Liver (tissue), 9 donors: ENCODE results near the gene SMIM28. TPM values are rescaled to one million over a fixed set of nuclear protein-coding genes. Genes with fewer than 3 reads are reported as not detected.
"Not testable (repeated sequence)": the region's sequence is repeated elsewhere in the genome, so short reads cannot be mapped to it uniquely, and the experiment has no call there.

Experiments used
- DNase-seq: peaks from one replicate; pipeline ENCODE4 v3.0.0-alpha.2; 2017; ENCODE audit warnings: low spot score
- H3K27ac ChIP-seq, 2 donors: one replicate each; pipeline ENCODE4 v1.7.0; 2013; ENCODE audit warnings: inconsistent platforms in 2 of 2, low read length in 2 of 2, control low read depth in 1 of 2, low read depth in 1 of 2, mild to moderate bottlenecking in 1 of 2
- H3K27me3 ChIP-seq, 4 donors: one replicate each; pipeline versions ENCODE4 v1.6.1 to v1.7.0; 2013; ENCODE audit warnings: low read length in 3 of 4, inconsistent platforms in 1 of 4, mild to moderate bottlenecking in 1 of 4, moderate library complexity in 1 of 4; ENCODE audit not compliant: control insufficient read depth in 4 of 4, insufficient read depth in 4 of 4
- H3K36me3 ChIP-seq, 4 donors: one replicate each; pipeline versions ENCODE4 v1.6.1 to v1.7.0; 2013; ENCODE audit warnings: low read length in 3 of 4, mild to moderate bottlenecking in 3 of 4, low read depth in 1 of 4, moderate library complexity in 1 of 4; ENCODE audit not compliant: control insufficient read depth in 4 of 4, insufficient read depth in 3 of 4
- H3K4me1 ChIP-seq, 4 donors: one replicate each; pipeline versions ENCODE4 v1.6.1 to v1.7.0; 2013; ENCODE audit warnings: low read length in 3 of 4, mild to moderate bottlenecking in 3 of 4, moderate library complexity in 1 of 4; ENCODE audit not compliant: control insufficient read depth in 4 of 4, insufficient read depth in 4 of 4
- H3K4me3 ChIP-seq, 3 donors: one replicate each; pipeline versions ENCODE4 v1.6.1 to v1.7.0; 2013; ENCODE audit warnings: low read length in 3 of 3, control low read depth in 1 of 3, low read depth in 1 of 3, mild to moderate bottlenecking in 1 of 3
- H3K9ac ChIP-seq, 2 donors: one replicate each; pipeline ENCODE4 v1.7.0; 2013; ENCODE audit warnings: low read length in 2 of 2, mild to moderate bottlenecking in 2 of 2, moderate library complexity in 2 of 2, control low read depth in 1 of 2, low read depth in 1 of 2
- H3K9me3 ChIP-seq, 4 donors: one replicate each; pipeline versions ENCODE4 v1.6.1 to v1.7.0; 2013; ENCODE audit warnings: low read length in 3 of 4; ENCODE audit not compliant: control insufficient read depth in 4 of 4
- FOXA1 ChIP-seq: IDR thresholded peaks from 2 replicates; pipeline ENCODE4 v1.6.1; 2016; ENCODE audit warnings: antibody characterized with exemption
- FOXA2 ChIP-seq: IDR thresholded peaks from 2 replicates; pipeline ENCODE4 v1.6.1; 2016; ENCODE audit warnings: antibody characterized with exemption
- GABPA ChIP-seq, 2 donors: IDR thresholded peaks in 1 of 2; conservative IDR thresholded peaks in 1 of 2; 2 replicates each; pipeline ENCODE4 v1.6.1; 2016; ENCODE audit warnings: antibody characterized with exemption in 2 of 2, mild to moderate bottlenecking in 1 of 2, moderate library complexity in 1 of 2
- HNF4G ChIP-seq: IDR thresholded peaks from 2 replicates; pipeline ENCODE4 v1.6.1; 2016; ENCODE audit warnings: antibody characterized with exemption
- JUND ChIP-seq, 2 donors: IDR thresholded peaks; 2 replicates each; pipeline ENCODE4 v1.6.1; 2016; ENCODE audit warnings: antibody characterized with exemption in 2 of 2
- NR2F2 ChIP-seq: IDR thresholded peaks from 2 replicates; pipeline ENCODE4 v1.6.1; 2016; ENCODE audit warnings: antibody characterized with exemption
- RXRA ChIP-seq, 2 donors: IDR thresholded peaks; 2 replicates each; pipeline ENCODE4 v1.6.1; 2017 to 2018; ENCODE audit warnings: antibody characterized with exemption in 2 of 2, mild to moderate bottlenecking in 1 of 2
- TAF1 ChIP-seq: conservative IDR thresholded peaks from 2 replicates; pipeline ENCODE4 v1.6.1; 2016; ENCODE audit warnings: antibody characterized with exemption, mild to moderate bottlenecking
- WGBS: extraction: QIAGEN DNeasy Blood & Tissue Kit; methylation state at CpG from one replicate; pipeline ENCODE4 v1.1.7; 2013; 5-methylcytosine and 5-hydroxymethylcytosine counted together
- polyA plus RNA-seq, 2 donors: library from polyadenylated mRNA; stranded (reverse) in 1 of 2; unstranded in 1 of 2; fragments of 200-250 nt in 1 of 2; fragments of >200 nt in 1 of 2; fragmentation: Nextera tagmentation in 1 of 2; extraction: Ambion mirVana in 1 of 2; gene quantifications; one replicate each; pipeline versions ENCODE4 v1.2.1 to v1.2.3, GENCODE V29; 2013 to 2015
- total RNA-seq, 2 donors: library from RNA; depleted of rRNA; stranded (reverse); fragments of >200 nt; gene quantifications; one replicate each; pipeline ENCODE4 v1.2.3, GENCODE V29; 2014
- TF ChIP-seq, protein P1 (sequence below): IDR thresholded peaks from 2 replicates; pipeline ENCODE4 v1.6.1; 2016; ENCODE audit warnings: antibody characterized with exemption
- TF ChIP-seq, protein P2 (sequence below): IDR thresholded peaks from 2 replicates; pipeline ENCODE4 v1.6.1; 2016; ENCODE audit warnings: antibody characterized with exemption
- TF ChIP-seq, protein P3 (sequence below): IDR thresholded peaks from 2 replicates; pipeline ENCODE4 v1.6.1; 2016; ENCODE audit warnings: antibody characterized with exemption, mild to moderate bottlenecking
- TF ChIP-seq, protein P4 (sequence below): IDR thresholded peaks from 2 replicates; pipeline ENCODE4 v1.6.1; 2016; ENCODE audit warnings: antibody characterized with exemption
- donor health status: healthy.
- donor health status: healthy.
- donor health status: healthy.
- donor health status: healthy.
- donor health status: healthy.

Gene SMIM28
- total and polyA plus RNA-seq, 4 donors = not detected

DNA sequence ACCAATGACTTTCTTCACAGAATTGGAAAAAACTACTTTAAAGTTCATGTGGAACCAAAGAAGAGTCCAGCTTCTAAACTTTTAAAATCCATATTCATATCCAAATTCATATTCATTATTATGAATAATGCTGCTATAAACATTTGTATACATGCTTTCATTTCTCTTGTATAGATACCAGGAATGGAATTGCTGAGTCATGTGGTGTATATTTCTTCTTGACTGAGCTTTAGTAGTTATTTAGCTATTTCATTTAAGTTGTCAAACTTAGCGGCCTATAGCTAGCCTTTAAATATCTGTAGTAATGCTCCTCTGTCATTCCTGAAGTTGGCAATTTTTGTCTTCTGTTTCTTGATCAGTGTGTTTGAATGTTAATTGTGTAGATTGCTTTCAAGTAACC, 19.8 kb upstream of the SMIM28 start (continued):
- TF ChIP-seq, protein P1, sequence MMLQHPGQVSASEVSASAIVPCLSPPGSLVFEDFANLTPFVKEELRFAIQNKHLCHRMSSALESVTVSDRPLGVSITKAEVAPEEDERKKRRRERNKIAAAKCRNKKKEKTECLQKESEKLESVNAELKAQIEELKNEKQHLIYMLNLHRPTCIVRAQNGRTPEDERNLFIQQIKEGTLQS = no peak
- TF ChIP-seq TAF1 (no peak), FOXA1 (no peak), HNF4G (no peak)

DNA sequence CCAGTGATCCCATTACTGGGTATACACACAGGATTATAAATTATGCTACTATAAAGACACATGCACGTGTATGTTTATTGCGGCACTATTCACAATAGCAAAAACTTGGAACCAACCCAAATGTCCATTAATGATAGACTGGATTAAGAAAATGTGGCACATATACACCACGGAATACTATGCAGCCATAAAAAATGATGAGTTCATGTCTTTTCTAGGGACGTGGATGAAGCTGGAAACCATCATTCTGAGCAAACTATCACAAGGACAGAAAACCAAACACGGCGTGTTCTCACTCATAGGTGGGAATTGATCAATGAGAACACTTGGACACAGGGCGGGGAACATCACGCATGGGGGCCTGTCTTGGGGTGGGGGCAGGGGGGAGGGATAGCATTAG, 9.0 kb upstream of the SMIM28 start:
- not testable (repeated sequence) for H3K27ac ChIP-seq, H3K9me3 ChIP-seq, DNase-seq, H3K9ac ChIP-seq, H3K36me3 ChIP-seq, H3K27me3 ChIP-seq, H3K4me3 ChIP-seq
- whole genome bisulfite sequencing = 95% methylated on average over 8 of the region's 8 CpGs
- H3K4me1 ChIP-seq = peaks cover 1 to 11% (median 6%) of the 10 kb centered on the region in 4 donors

DNA sequence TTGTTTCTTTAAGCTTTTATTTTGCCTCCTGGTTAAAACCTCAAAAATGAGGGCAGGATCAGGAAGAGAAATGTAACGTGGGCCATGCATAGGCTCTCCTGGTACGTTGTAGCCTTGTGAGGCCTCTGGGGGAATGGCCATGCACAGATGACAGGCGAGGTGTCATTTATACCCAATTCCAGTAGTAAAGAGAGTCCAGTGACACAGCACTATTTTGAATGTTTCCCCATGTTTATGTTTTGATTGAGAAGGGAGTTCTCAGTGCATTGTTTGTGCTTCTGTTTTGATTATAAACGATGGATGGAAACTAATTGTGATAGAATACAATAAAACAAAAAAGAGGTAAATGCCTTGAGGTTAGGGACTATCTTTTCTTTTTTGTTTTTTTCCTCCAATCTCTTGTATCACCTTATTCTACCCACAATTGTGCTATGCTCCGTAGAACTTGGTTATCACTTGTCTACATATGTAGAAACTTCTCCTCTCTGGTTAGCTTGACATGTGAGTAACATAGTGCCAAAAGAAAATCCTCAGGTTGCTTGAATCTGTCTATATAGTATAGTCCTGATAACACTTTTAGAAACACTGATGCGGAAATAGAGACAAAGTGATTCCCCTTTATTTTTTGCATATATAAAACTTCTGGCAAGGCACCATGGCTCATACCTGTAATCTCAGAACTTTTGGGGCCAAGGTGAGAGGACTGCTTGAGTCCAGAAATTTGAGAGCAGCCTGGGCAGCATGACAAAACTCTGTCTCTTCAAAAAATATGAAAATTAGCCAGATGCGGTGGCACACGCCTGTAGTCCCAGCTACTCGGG, 6.9 kb upstream of the SMIM28 start:
- H3K9ac ChIP-seq = no peak overlapping the region
- H3K27me3 ChIP-seq = no peaks in the 10 kb centered on the region
- WGBS = 70% methylated on average over 9 of the region's 9 CpGs
- H3K4me1 ChIP-seq = peaks cover 1 to 11% (median 6%) of the 10 kb centered on the region in 4 donors
- TF ChIP-seq HNF4G (no peak), FOXA2 (no peak), NR2F2 (no peak), JUND (IDR thresholded peaks at IDR 0.05) (no peak), GABPA (IDR thresholded peaks at IDR 0.05 in 1 of 2, conservative IDR thresholded peaks at IDR 0.05 in 1 of 2) (no peak), TAF1 (no peak), RXRA (IDR thresholded peaks at IDR 0.05) (no peak)
- TF ChIP-seq, protein P2, sequence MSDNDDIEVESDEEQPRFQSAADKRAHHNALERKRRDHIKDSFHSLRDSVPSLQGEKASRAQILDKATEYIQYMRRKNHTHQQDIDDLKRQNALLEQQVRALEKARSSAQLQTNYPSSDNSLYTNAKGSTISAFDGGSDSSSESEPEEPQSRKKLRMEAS = no peak
- TF ChIP-seq, protein P3, sequence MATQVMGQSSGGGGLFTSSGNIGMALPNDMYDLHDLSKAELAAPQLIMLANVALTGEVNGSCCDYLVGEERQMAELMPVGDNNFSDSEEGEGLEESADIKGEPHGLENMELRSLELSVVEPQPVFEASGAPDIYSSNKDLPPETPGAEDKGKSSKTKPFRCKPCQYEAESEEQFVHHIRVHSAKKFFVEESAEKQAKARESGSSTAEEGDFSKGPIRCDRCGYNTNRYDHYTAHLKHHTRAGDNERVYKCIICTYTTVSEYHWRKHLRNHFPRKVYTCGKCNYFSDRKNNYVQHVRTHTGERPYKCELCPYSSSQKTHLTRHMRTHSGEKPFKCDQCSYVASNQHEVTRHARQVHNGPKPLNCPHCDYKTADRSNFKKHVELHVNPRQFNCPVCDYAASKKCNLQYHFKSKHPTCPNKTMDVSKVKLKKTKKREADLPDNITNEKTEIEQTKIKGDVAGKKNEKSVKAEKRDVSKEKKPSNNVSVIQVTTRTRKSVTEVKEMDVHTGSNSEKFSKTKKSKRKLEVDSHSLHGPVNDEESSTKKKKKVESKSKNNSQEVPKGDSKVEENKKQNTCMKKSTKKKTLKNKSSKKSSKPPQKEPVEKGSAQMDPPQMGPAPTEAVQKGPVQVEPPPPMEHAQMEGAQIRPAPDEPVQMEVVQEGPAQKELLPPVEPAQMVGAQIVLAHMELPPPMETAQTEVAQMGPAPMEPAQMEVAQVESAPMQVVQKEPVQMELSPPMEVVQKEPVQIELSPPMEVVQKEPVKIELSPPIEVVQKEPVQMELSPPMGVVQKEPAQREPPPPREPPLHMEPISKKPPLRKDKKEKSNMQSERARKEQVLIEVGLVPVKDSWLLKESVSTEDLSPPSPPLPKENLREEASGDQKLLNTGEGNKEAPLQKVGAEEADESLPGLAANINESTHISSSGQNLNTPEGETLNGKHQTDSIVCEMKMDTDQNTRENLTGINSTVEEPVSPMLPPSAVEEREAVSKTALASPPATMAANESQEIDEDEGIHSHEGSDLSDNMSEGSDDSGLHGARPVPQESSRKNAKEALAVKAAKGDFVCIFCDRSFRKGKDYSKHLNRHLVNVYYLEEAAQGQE = no peak
- TF ChIP-seq, protein P4, sequence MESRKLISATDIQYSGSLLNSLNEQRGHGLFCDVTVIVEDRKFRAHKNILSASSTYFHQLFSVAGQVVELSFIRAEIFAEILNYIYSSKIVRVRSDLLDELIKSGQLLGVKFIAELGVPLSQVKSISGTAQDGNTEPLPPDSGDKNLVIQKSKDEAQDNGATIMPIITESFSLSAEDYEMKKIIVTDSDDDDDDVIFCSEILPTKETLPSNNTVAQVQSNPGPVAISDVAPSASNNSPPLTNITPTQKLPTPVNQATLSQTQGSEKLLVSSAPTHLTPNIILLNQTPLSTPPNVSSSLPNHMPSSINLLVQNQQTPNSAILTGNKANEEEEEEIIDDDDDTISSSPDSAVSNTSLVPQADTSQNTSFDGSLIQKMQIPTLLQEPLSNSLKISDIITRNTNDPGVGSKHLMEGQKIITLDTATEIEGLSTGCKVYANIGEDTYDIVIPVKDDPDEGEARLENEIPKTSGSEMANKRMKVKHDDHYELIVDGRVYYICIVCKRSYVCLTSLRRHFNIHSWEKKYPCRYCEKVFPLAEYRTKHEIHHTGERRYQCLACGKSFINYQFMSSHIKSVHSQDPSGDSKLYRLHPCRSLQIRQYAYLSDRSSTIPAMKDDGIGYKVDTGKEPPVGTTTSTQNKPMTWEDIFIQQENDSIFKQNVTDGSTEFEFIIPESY = no peak
- no peak for DNase-seq
- no peaks in the 10 kb centered on the region for H3K36me3 ChIP-seq
- H3K27ac ChIP-seq = peak overlapping the region in 1 of 2 donors; percentile 46
- no peak overlapping the region for H3K4me3 ChIP-seq
- no peaks in the 10 kb centered on the region for H3K9me3 ChIP-seq
